ENCODE measurements around the gene ZNF507. TPM values are rescaled to one million over a fixed set of nuclear protein-coding genes. Genes with fewer than 3 reads are reported as not detected.

ZNF507 gene
- total RNA-seq, 8 experiments from 2014 or later, result 7.9 to 31.6 (median 13.0) TPM

Other genes starting within 250 kb of the ZNF507 start
- 10 to 100 TPM; 22.2 to 69.3 (median 36.3) TPM for gene DPY19L3, start 60.2 kb downstream of the ZNF507 start, total RNA-seq
- gene PDCD5, start 235.6 kb downstream of the ZNF507 start, total RNA-seq, result 100 to 1,000 TPM; 102 to 244 (median 159) TPM

Data from motor neuron (in vitro differentiated cells).